Mucosa of stomach (tissue), 1 donor: ENCODE measurements around the gene SURF1.

ENCODE experiments used
- H3K27me3 ChIP-seq: one replicate; pipeline ENCODE4 v1.7.0; 2013; ENCODE audit warnings: mild to moderate bottlenecking, low read length; ENCODE audit not compliant: control insufficient read depth, insufficient read depth
- H3K36me3 ChIP-seq: one replicate; pipeline ENCODE4 v1.7.0; 2013; ENCODE audit warnings: low read length; ENCODE audit not compliant: control insufficient read depth, insufficient read depth
- H3K4me1 ChIP-seq: one replicate; pipeline ENCODE4 v1.7.0; 2013; ENCODE audit warnings: mild to moderate bottlenecking, low read length; ENCODE audit not compliant: control insufficient read depth, insufficient read depth
- H3K4me3 ChIP-seq: one replicate; pipeline ENCODE4 v1.7.0; 2013; ENCODE audit warnings: low read length
- H3K9ac ChIP-seq: one replicate; pipeline ENCODE4 v1.7.0; 2013; ENCODE audit warnings: mild to moderate bottlenecking, low read length, moderate library complexity
- H3K9me3 ChIP-seq: one replicate; pipeline ENCODE4 v1.7.0; 2013; ENCODE audit warnings: mild to moderate bottlenecking, low read length, moderate library complexity; ENCODE audit not compliant: control insufficient read depth
- donor health status: Pancreatic carcinoma.

SURF1 gene

DNA sequence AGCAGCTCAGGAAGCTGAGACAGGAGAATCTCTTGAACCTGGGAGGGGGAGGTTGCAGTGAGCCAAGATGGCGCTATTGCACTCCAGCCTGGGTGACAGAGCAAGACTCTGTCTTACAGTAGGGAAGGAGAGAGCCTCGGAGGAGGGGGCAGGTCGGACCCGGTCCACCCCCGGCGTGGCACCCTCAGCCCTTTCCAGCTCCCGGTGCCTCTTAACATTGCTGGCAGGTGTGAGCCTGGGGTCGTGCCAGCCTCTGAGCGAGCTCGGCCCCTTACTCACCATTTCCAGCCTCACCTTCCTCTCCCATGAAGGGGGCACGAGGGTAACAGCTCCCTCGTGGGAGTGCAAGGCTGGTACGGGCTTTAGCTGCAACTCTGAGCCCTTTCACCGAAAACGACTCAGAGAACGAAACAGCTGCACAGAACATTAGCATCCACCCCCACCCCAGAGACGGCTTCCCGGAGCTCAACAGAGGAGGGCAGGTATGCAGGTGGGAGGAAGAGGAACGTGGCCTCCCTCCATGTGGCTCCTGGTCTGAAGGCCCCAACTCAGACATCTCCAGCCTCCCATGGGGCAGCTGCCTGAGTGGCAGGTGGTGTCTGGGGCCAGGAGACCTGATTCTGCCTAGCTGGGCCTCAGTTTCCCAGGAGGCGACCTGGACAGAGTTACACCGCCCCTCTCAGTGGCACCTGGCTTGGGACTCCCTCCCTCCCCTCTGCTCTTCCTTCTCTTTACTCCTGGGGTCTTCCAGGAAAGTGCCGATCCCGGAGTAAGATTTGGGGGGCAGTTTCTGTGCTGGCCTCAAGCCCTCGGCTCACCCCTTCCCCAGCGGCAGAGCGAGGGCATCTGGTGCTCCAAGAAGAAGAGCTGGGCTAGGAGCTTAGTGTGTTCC is 52.8 kb downstream of the SURF1 start:
- no peaks in the 10 kb centered on the region for H3K36me3 ChIP-seq
- H3K4me1 ChIP-seq = no peaks in the 10 kb centered on the region
- no peaks in the 10 kb centered on the region for H3K27me3 ChIP-seq
- H3K4me3 ChIP-seq = no peak overlapping the region
- H3K9me3 ChIP-seq = no peaks in the 10 kb centered on the region
- no peak overlapping the region for H3K9ac ChIP-seq
